GM12892 (cell line): ENCODE results near the gene ZNF467. TPM values are rescaled to one million over a fixed set of nuclear protein-coding genes. Genes with fewer than 3 reads are reported as not detected.

Source experiments
- DNase-seq: peaks from one replicate; pipeline ENCODE4 v3.0.0; 2011; ENCODE audit not compliant: insufficient read length
- FAIRE-seq: peaks from 2 replicates; lab custom pipeline; 2011; peaks lifted over from hg19 to GRCh38; lab: Jason Lieb, UNC
- POLR2A ChIP-seq: IDR thresholded peaks from 2 replicates; pipeline ENCODE4 v1.6.1; 2011; ENCODE audit warnings: low read depth, low read length, control low read depth
- POLR2AphosphoS5 ChIP-seq: IDR thresholded peaks from 2 replicates; pipeline ENCODE4 v1.6.1; 2011; ENCODE audit warnings: low read depth, low read length, control low read depth
- TAF1 ChIP-seq: IDR thresholded peaks from 2 replicates; pipeline ENCODE4 v1.6.1; 2011; ENCODE audit warnings: low read depth, mild to moderate bottlenecking, control low read depth, low read length, borderline replicate concordance
- polyA plus RNA-seq: library from polyadenylated mRNA; unstranded; fragments of >200 nt; gene quantifications from one replicate; pipeline ENCODE4 v1.2.1, GENCODE V29; 2012; ENCODE audit warnings: missing spikeins, inconsistent platforms; ENCODE audit not compliant: missing spikeins

ZNF467 gene
- polyA plus RNA-seq: not detected

DNA sequence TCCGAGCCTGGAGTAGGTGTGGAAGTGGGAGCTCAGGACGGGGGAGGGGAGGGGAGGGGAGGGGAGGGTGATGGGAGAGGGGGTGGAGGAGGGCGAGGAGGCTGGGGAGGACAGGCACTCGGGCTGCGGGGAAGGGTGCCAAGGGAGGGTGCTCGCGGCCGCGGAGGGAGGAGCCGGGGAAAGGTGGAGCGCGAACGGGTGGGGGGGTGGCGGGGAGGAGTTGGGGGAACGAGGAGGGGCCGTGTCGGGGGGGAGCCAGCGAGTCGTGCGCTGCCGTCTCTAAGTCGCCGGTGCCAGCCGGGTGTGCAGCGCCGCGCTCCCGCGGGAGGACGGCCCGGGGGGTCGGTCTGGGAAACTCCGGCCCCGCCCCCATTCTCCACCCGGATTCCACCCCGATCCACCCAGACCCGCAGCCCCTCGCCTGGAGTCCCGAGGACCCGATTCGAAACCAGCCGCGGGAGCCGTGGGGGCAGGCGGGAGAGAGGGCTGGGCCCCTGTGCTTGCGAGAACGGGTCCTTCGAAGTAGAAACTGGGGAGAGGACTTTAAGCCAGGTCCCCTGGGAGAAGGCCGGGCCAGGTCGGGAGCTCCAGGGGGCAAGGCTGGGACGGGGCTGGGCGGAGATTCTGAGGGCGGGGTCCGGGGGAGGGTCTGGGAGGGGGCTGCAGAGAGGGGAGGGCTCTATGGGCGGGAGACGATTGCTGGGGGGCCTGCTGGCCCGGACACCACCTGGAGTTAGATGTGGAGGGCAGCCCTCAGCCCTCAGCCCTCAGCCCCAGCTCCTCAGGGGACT, at the start of gene ZNF467:
Gene ZNF467, minus strand, starts transcription at position 143 of the 791 bp plus-strand sequence. CDS start 2,556 bp downstream, outside the sequence.
- TF ChIP-seq POLR2A (no peak), POLR2AphosphoS5 (no peak), TAF1 (no peak)
- no peak for FAIRE-seq
- no peak for DNase-seq

DNA sequence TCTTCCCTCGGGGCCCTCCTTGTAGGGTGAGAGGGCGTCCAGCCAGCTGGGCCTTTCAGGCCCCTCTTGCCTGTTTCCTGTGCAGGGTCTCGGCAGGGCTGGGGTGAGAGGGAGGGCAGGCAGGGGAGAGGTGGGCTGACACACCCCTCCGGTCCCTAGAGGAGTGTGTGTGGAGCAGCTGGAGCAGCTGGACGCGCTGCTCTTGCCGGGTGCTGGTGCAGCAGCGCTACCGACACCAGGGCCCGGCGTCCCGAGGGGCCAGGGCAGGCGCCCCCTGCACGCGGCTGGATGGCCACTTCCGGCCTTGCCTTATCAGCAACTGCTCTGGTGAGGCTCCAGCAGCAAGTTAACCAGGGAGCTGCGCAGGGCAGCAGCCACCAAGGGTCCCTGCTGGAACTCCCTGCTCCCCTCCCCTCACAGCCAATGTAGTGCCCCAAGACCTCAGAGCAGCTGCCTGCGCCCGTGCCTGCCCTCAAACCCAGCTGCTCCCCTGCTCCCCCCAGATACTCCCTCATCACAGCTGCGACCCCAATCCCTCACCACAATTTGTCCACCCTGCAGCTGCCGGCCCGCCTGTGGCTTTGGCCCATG, 49.1 kb upstream of the ZNF467 start:
- no peak for DNase-seq
- no peak for FAIRE-seq
- no peak for TF ChIP-seq TAF1
- TF ChIP-seq POLR2AphosphoS5: no peak
- no peak for TF ChIP-seq POLR2A

- TF ChIP-seq POLR2AphosphoS5: no peak
- TF ChIP-seq TAF1: no peak
- TF ChIP-seq POLR2A: no peak
- DNase-seq (no peak), FAIRE-seq (no peak)
Observed at GRCh38 chr7:149821191-149822148, 48.1 kb upstream of the ZNF467 start.

DNA sequence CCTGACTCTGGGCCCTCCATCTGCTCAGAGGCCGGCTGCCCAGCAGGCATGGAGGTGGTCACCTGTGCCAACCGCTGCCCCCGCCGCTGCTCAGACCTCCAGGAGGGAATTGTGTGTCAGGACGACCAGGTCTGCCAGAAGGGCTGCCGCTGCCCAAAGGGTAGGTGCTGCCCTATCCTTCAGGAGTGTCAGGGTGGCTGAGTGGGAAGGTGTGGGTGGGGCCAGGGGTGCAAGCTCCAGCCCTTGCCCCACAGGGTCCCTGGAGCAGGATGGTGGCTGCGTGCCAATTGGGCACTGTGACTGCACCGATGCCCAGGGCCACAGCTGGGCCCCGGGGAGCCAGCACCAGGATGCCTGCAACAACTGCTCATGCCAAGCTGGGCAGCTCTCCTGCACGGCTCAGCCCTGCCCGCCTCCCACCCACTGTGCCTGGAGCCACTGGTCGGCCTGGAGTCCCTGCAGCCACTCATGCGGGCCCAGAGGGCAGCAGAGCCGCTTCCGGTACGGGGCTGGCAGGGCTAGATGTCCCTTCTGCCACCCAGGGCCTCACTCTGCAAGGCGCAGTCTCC, 47.3 kb upstream of the ZNF467 start:
- DNase-seq (no peak), FAIRE-seq (no peak)
- TF ChIP-seq POLR2A (no peak), TAF1 (no peak), POLR2AphosphoS5 (no peak)

GRCh38 chr7:149819961-149820340, 46.6 kb upstream of the ZNF467 start:
- TF ChIP-seq TAF1 (no peak), POLR2AphosphoS5 (no peak), POLR2A (no peak)
- FAIRE-seq (no peak), DNase-seq (no peak)

- FAIRE-seq: no peak
- TF ChIP-seq TAF1 (no peak), POLR2A (no peak), POLR2AphosphoS5 (no peak)
- no peak for DNase-seq
Observed at GRCh38 chr7:149819141-149819960, 46.0 kb upstream of the ZNF467 start.

- no peak for TF ChIP-seq TAF1
- TF ChIP-seq POLR2AphosphoS5: no peak
- no peak for TF ChIP-seq POLR2A
- DNase-seq (no peak), FAIRE-seq (no peak)
Observed at GRCh38 chr7:149818536-149818840, 45.1 kb upstream of the ZNF467 start.

DNA sequence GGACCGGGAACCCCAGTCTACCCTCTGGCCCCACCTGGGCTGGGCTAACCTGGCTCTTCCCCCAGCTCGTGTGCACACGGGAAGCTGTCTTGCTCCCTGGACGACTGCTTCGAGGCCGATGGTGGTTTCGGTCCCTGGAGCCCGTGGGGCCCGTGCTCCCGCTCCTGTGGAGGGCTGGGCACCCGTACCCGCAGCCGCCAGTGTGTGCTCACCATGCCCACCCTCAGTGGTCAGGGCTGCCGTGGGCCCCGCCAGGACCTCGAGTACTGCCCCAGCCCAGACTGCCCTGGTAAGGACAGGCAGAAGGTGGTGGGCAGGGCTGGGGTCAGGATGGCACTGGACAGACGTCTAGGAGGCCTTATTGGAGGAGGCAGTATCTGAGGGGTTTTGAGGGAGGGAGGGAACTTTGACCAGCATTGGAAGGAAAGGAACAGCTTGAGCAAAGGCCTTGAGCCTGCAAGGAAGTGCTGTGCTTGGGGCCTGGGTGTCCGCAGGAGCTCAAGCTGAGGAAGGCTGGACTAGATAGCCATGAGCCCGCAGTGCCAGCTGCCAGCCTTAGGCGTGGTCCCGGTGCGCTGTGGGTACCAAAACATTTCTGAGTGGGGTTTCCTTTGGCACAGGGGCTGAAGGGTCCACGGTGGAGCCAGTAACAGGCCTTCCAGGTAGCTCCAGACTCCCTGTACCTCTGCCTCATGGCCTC, 44.6 kb upstream of the ZNF467 start:
- no peak for DNase-seq
- no peak for TF ChIP-seq POLR2AphosphoS5
- TF ChIP-seq TAF1: no peak
- TF ChIP-seq POLR2A: no peak
- no peak for FAIRE-seq

DNA sequence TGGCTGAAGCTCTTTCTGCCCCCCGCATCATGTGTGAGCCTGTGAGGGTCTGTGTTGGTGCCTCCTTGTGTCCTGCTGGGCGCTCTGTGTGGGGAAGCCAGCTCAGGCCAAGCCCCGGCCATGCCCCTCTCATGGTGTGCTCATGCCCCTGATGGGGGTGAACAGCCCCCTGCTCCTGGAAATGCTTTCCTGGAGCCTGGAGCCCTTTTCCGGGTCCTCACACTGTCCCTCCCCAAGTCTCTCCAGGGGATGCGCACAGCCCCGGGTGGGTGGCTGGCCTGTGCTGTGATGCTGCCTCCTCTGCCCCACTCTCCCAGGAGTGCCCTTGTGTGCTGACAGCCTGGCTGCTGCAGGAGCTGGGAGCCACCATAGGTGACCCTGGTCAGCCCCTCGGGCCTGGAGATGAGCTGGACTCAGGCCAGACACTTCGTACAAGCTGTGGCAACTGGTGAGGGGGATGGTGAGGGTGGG, 43.9 kb upstream of the ZNF467 start:
- no peak for TF ChIP-seq POLR2A
- no peak for TF ChIP-seq POLR2AphosphoS5
- no peak for TF ChIP-seq TAF1
- FAIRE-seq (no peak), DNase-seq (no peak)

GRCh38 chr7:149816794-149817193, 43.4 kb upstream of the ZNF467 start:
- no peak for FAIRE-seq
- TF ChIP-seq TAF1 (no peak), POLR2AphosphoS5 (no peak), POLR2A (no peak)
- no peak for DNase-seq

- no peak for TF ChIP-seq POLR2A
- TF ChIP-seq TAF1: no peak
- TF ChIP-seq POLR2AphosphoS5: no peak
- DNase-seq (no peak), FAIRE-seq (no peak)
Observed at GRCh38 chr7:149816267-149816751, 42.9 kb upstream of the ZNF467 start.
